Measurements from ENCODE around the gene CEPT1.

Gene CEPT1

GRCh38 chr1:111228748-111229126 is 88.7 kb downstream of the CEPT1 start:
- no peak for DNase-seq

GRCh38 chr1:111232134-111232533 is 92.1 kb downstream of the CEPT1 start:
- DNase-seq = no peak

GRCh38 chr1:111234258-111234657 is 94.2 kb downstream of the CEPT1 start:
- DNase-seq = no peak

Data from activated CD4-positive, alpha-beta T cell treated with anti-CD3 and anti-CD28 coated beads for 4 hours (primary cell).